Esophagus muscularis mucosa (tissue), 4 donors: ENCODE measurements around the gene UBE3D. TPM values are rescaled to one million over a fixed set of nuclear protein-coding genes. Genes with fewer than 3 reads are reported as not detected.
"Not testable (repeated sequence)": the region's sequence is repeated elsewhere in the genome, so short reads cannot be mapped to it uniquely, and the experiment has no call there.

ENCODE experiments used
- DNase-seq: peaks from one replicate; pipeline ENCODE4 v3.0.0-alpha.2; 2017; ENCODE audit errors: extremely low spot score
- H3K27ac ChIP-seq, 4 donors: fragments of 200-600 bp; sonication (generic); replicated peaks in 1 of 4; 1 replicate in 3 of 4; 2 replicates in 1 of 4; pipeline ENCODE4 v1.5.1; 2016 to 2019; ENCODE audit warnings: mild to moderate bottlenecking in 1 of 4
- H3K27me3 ChIP-seq, 4 donors: fragments of 200-600 bp; sonication (generic); one replicate each; pipeline versions ENCODE4 v1.5.1 to v1.6.0; 2016 to 2019
- H3K36me3 ChIP-seq, 4 donors: fragments of 200-600 bp; sonication (generic); one replicate each; pipeline ENCODE4 v1.5.1; 2016 to 2019
- H3K4me1 ChIP-seq, 4 donors: fragments of 200-600 bp; sonication (generic); one replicate each; pipeline ENCODE4 v1.5.1; 2016 to 2019
- H3K4me3 ChIP-seq, 4 donors: fragments of 200-600 bp; sonication (generic); 1 replicate in 2 of 4; 2 replicates in 2 of 4; pipeline ENCODE4 v1.5.1; 2016 to 2019; ENCODE audit warnings: mild to moderate bottlenecking in 4 of 4, moderate library complexity in 1 of 4
- H3K9me3 ChIP-seq, 4 donors: fragments of 200-600 bp; sonication (generic); 1 replicate in 3 of 4; 2 replicates in 1 of 4; pipeline ENCODE4 v1.5.1; 2016 to 2019
- CTCF ChIP-seq, 3 experiments: fragments of 200-600 bp in 2 of 3; fragments of 450-650 bp in 1 of 3; sonication (generic) in 2 of 3; IDR thresholded peaks; one replicate each; pipeline ENCODE4 v1.5.1; 2017 to 2019; ENCODE audit warnings: antibody characterized with exemption in 3 of 3, mild to moderate bottlenecking in 2 of 3, moderate library complexity in 1 of 3
- EP300 ChIP-seq: sonication (generic); formaldehyde crosslinking; IDR thresholded peaks from one replicate; pipeline ENCODE4 v1.6.1; 2017; ENCODE audit warnings: antibody characterized with exemption
- POLR2A ChIP-seq: fragments of 450-650 bp; IDR thresholded peaks from one replicate; pipeline ENCODE4 v1.6.1; 2017; ENCODE audit warnings: antibody characterized with exemption, moderate library complexity, mild to moderate bottlenecking, low read depth
- POLR2AphosphoS5 ChIP-seq, 2 donors: sonication (generic); formaldehyde crosslinking; IDR thresholded peaks; one replicate each; pipeline ENCODE4 v1.6.1; 2017; ENCODE audit warnings: antibody characterized with exemption in 2 of 2
- WGBS: methylation state at CpG from one replicate; pipeline ENCODE4 v1.1.5; 2018; 5-methylcytosine and 5-hydroxymethylcytosine counted together
- intact Hi-C: fragments of 100-400 bp; cut with DNase I; formaldehyde crosslinking; loops from one replicate; pipeline ENCODE4 v1.15.1; 2023
- total RNA-seq, 4 donors: library from RNA; depleted of rRNA; stranded (reverse); fragments of >200 nt; gene quantifications; one replicate each; pipeline versions ENCODE4 v1.1.0 to v1.2.1, GENCODE V29; 2016

UBE3D gene
- total RNA-seq, 4 donors from 2014 or later, result 5.3 to 10.0 (median 6.4) TPM

DNA sequence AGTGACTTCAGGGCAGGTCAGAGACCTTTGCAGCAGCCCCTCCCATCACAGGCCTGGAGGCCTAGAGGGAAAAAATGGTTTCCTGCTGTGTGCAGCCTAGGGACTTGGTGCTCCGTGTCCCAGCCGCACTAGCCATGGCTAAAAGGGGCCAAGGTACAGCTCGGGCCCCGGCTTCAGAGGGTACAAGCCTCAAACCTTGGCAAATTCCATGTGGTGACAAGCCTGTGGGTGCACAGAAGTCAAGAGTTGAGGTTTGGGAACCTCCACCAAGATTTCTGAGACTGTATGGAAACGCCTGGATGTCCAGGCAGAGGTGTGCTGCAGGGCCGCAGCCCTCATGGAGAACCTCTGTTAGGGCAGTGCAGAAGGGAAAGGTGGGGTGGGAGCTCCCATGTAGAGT lies 34.0 kb downstream of the UBE3D start:
- H3K27me3 ChIP-seq, result no peaks in the 10 kb centered on the region
- no peaks in the 10 kb centered on the region for H3K9me3 ChIP-seq
- H3K36me3 ChIP-seq, result peaks cover 0 to 12% (median 9%) of the 10 kb centered on the region in 4 donors
- no peak for DNase-seq
- 100% methylated on average over 2 of the region's 6 CpGs for WGBS
- TF ChIP-seq EP300, result no peak
- TF ChIP-seq POLR2AphosphoS5 (IDR thresholded peaks at IDR 0.05), result no peak
- no peak for TF ChIP-seq POLR2A
- no peaks in the 10 kb centered on the region for H3K4me1 ChIP-seq
- intact Hi-C loops, result no loop called here
- H3K4me3 ChIP-seq, result no peak overlapping the region
- no peak overlapping the region for H3K27ac ChIP-seq

DNA sequence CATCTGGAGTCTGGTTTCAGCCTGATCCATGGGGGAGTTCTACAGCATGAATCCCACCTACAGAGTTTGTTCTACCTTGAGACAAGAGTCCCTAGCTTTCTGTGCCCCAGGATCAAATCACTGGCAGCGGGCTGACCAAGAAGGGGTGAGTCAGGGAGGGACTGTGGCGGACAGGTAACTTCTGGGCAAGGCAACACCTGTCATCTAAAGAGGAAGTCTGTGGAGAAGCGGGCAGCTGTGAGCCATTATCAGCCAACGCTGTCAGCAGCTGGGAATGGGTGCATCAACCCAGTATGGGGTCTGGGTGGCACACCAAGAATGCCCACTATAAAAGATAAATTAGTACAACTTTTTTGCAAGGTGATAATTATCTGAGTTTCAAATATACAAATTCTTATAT lies 45.9 kb downstream of the UBE3D start:
- no peaks in the 10 kb centered on the region for H3K27me3 ChIP-seq
- H3K9me3 ChIP-seq, result peaks cover 0 to 11% (median 5%) of the 10 kb centered on the region in 4 donors
- intact Hi-C loops, result no loop called here
- 94% methylated on average over 4 of the region's 4 CpGs for WGBS
- H3K36me3 ChIP-seq, result peaks cover 0 to 59% (median 32%) of the 10 kb centered on the region in 4 donors
- no peak for DNase-seq
- no peak overlapping the region for H3K4me3 ChIP-seq
- TF ChIP-seq POLR2A (no peak), EP300 (no peak), POLR2AphosphoS5 (IDR thresholded peaks at IDR 0.05) (no peak), CTCF (IDR thresholded peaks at IDR 0.05) (no peak)
- H3K4me1 ChIP-seq, result no peaks in the 10 kb centered on the region
- H3K27ac ChIP-seq, result no peak overlapping the region

DNA sequence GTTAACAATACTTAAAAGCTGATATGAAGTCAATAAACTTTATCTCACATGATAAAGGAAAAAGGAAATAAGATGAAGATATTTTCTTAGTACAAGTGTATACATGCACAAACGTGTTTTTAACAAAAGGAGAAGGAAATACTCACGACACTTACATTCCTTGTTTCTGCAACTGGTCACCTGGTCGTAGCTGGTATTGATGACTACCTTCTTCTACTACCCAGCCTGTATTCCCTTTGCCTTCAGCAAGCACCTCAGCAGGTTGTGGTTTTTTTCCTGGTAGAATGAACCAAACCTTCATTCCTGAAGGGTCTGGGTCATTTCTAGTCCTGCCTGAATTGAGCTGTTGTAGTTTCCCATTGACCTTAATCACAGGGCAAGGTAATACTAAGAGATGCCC lies 54.5 kb downstream of the UBE3D start:
- H3K27me3 ChIP-seq, H3K27ac ChIP-seq, intact Hi-C loops, DNase-seq, H3K4me3 ChIP-seq, H3K4me1 ChIP-seq: not testable (repeated sequence)
- peaks cover 0 to 29% (median 10%) of the 10 kb centered on the region in 4 donors for H3K36me3 ChIP-seq
- 89% methylated on average over 3 of the region's 3 CpGs for WGBS
- peaks cover 0 to 12% (median 6%) of the 10 kb centered on the region in 4 donors for H3K9me3 ChIP-seq

- TF ChIP-seq POLR2AphosphoS5 (IDR thresholded peaks at IDR 0.05) (no peak), CTCF (IDR thresholded peaks at IDR 0.05) (no peak), POLR2A (no peak), EP300 (no peak)
- DNase-seq, result no peak
- no peak overlapping the region for H3K4me3 ChIP-seq
- no peak overlapping the region for H3K27ac ChIP-seq
- 24% methylated on average over 1 of the region's 1 CpG for WGBS
- H3K36me3 ChIP-seq, result peaks cover 0 to 20% (median 5%) of the 10 kb centered on the region in 4 donors
- H3K27me3 ChIP-seq, result no peaks in the 10 kb centered on the region
- H3K9me3 ChIP-seq, result no peaks in the 10 kb centered on the region
- intact Hi-C loops, result no loop called here
- H3K4me1 ChIP-seq, result peaks cover 4 to 8% (median 7%) of the 10 kb centered on the region in 4 donors
Observed at GRCh38 chr6:83008626-83009025, 57.0 kb downstream of the UBE3D start.

- TF ChIP-seq POLR2AphosphoS5 (IDR thresholded peaks at IDR 0.05) (no peak), CTCF (IDR thresholded peaks at IDR 0.05) (no peak)
- WGBS, result 97% methylated on average over 2 of the region's 2 CpGs
- H3K36me3 ChIP-seq, result peaks cover 0 to under 1% (median 0%) of the 10 kb centered on the region in 4 donors
- no peaks in the 10 kb centered on the region for H3K27me3 ChIP-seq
- intact Hi-C loops, result no loop called here
- peaks cover 4 to 8% (median 7%) of the 10 kb centered on the region in 4 donors for H3K4me1 ChIP-seq
- H3K27ac ChIP-seq, result no peak overlapping the region
- DNase-seq, result no peak
- no peak overlapping the region for H3K4me3 ChIP-seq
- H3K9me3 ChIP-seq, result no peaks in the 10 kb centered on the region
Observed at GRCh38 chr6:83006270-83006905, 59.3 kb downstream of the UBE3D start.

- intact Hi-C loops, result no loop called here
- TF ChIP-seq POLR2AphosphoS5 (IDR thresholded peaks at IDR 0.05), result no peak
- no peak for TF ChIP-seq POLR2A
- no peak for TF ChIP-seq CTCF (IDR thresholded peaks at IDR 0.05)
- TF ChIP-seq EP300, result no peak
- Histone ChIP-seq H3K36me3 (peaks cover 0 to 4% (median 0%) of the 10 kb centered on the region in 4 donors), H3K27ac (no peak overlapping the region), H3K4me3 (no peak overlapping the region), H3K9me3 (no peaks in the 10 kb centered on the region), H3K4me1 (peaks cover 0 to 5% (median 0%) of the 10 kb centered on the region in 4 donors), H3K27me3 (no peaks in the 10 kb centered on the region)
- DNase-seq, result no peak
Observed at GRCh38 chr6:82996156-82996555, 69.5 kb downstream of the UBE3D start.
